Tibial nerve (tissue), 4 donors: ENCODE measurements around the gene AR. TPM values are rescaled to one million over a fixed set of nuclear protein-coding genes. Genes with fewer than 3 reads are reported as not detected.

Source experiments
- DNase-seq, 2 donors: peaks; one replicate each; pipeline ENCODE4 v3.0.0-alpha.2; 2019; ENCODE audit warnings: low spot score in 2 of 2
- H3K27ac ChIP-seq, 4 donors: fragments of 200-600 bp; sonication (generic) in 3 of 4; one replicate each; pipeline ENCODE4 v1.5.1; 2017 to 2019; ENCODE audit warnings: mild to moderate bottlenecking in 1 of 4
- H3K27me3 ChIP-seq, 2 donors: fragments of 200-600 bp; sonication (generic) in 1 of 2; one replicate each; pipeline versions ENCODE4 v1.5.1 to v1.6.0; 2017 to 2019
- H3K36me3 ChIP-seq, 3 donors: fragments of 200-600 bp; sonication (generic); one replicate each; pipeline ENCODE4 v1.5.1; 2018 to 2019
- H3K4me1 ChIP-seq, 4 donors: fragments of 200-600 bp; sonication (generic) in 3 of 4; one replicate each; pipeline ENCODE4 v1.5.1; 2017 to 2019
- H3K4me3 ChIP-seq, 4 donors: fragments of 200-600 bp; sonication (generic) in 3 of 4; one replicate each; pipeline ENCODE4 v1.5.1; 2017 to 2019; ENCODE audit warnings: mild to moderate bottlenecking in 1 of 4, moderate library complexity in 1 of 4
- H3K9me3 ChIP-seq, 4 donors: fragments of 200-600 bp; sonication (generic) in 3 of 4; one replicate each; pipeline ENCODE4 v1.5.1; 2017 to 2019
- EP300 ChIP-seq, 2 donors: sonication (generic); formaldehyde crosslinking; IDR thresholded peaks; one replicate each; pipeline ENCODE4 v1.6.1; 2017; ENCODE audit warnings: antibody characterized with exemption in 2 of 2, mild to moderate bottlenecking in 1 of 2
- POLR2A ChIP-seq, 2 donors: fragments of 450-650 bp; IDR thresholded peaks; one replicate each; pipeline ENCODE4 v1.6.1; 2017; ENCODE audit warnings: antibody characterized with exemption in 2 of 2, mild to moderate bottlenecking in 2 of 2, moderate library complexity in 2 of 2
- WGBS, 2 donors: methylation state at CpG; one replicate each; pipeline ENCODE4 v1.1.5; 2018; 5-methylcytosine and 5-hydroxymethylcytosine counted together
- total RNA-seq, 4 donors: library from RNA; depleted of rRNA; stranded (reverse); fragments of >200 nt; gene quantifications; one replicate each; pipeline ENCODE4 v1.1.0, GENCODE V29; 2016
- TF ChIP-seq, protein P1 (sequence below), 5 experiments: fragments of 200-600 bp in 3 of 5; fragments of 450-650 bp in 2 of 5; sonication (generic) in 3 of 5; IDR thresholded peaks; one replicate each; pipeline ENCODE4 v1.5.1; 2016 to 2019; ENCODE audit warnings: antibody characterized with exemption in 5 of 5, mild to moderate bottlenecking in 3 of 5, moderate library complexity in 2 of 5

The AR gene
- total RNA-seq, 4 donors from 2014 or later, result 9.6 to 23.5 (median 14.1) TPM

DNA sequence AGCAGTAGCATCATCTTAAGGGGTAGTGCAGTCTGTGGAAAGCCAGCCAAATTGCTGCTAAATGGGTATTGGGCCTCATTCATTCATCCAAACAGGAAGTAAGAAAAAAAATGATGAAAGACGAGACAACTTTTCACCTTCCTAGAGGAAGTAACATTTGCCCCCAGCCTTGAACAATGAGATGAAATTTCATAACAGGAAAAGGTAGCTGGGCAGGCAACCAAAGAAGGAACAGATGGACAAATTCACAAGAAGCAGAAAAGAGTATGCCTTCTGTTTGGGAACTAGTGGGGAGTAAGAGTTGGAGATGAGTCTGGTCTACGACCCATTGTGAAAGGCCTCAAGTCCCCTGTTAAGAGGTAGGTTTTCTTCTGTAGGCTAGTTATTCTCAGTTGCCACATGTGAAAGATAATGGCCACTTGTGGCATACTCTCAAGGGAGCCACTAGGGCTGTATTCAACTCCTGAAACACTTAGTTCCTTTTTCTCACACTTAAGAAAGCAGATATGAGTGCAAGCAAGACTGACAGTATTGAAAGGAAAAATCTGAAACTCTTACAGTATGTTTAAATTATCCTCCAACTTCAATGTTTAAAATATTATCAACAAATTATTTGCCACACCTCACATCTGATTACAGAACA lies 190.4 kb downstream of the AR start:
- Histone ChIP-seq H3K27ac (no peak overlapping the region), H3K36me3 (no peaks in the 10 kb centered on the region), H3K9me3 (no peaks in the 10 kb centered on the region), H3K4me1 (no peaks in the 10 kb centered on the region), H3K4me3 (no peak overlapping the region), H3K27me3 (peaks cover 0 to 16% of the 10 kb centered on the region in 2 donors)
- WGBS, 2 donors, result 64 to 73% methylated on average over 2 of the region's 2 CpGs
- TF ChIP-seq, protein P1, sequence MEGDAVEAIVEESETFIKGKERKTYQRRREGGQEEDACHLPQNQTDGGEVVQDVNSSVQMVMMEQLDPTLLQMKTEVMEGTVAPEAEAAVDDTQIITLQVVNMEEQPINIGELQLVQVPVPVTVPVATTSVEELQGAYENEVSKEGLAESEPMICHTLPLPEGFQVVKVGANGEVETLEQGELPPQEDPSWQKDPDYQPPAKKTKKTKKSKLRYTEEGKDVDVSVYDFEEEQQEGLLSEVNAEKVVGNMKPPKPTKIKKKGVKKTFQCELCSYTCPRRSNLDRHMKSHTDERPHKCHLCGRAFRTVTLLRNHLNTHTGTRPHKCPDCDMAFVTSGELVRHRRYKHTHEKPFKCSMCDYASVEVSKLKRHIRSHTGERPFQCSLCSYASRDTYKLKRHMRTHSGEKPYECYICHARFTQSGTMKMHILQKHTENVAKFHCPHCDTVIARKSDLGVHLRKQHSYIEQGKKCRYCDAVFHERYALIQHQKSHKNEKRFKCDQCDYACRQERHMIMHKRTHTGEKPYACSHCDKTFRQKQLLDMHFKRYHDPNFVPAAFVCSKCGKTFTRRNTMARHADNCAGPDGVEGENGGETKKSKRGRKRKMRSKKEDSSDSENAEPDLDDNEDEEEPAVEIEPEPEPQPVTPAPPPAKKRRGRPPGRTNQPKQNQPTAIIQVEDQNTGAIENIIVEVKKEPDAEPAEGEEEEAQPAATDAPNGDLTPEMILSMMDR (IDR thresholded peaks at IDR 0.05), result no peak
- no peak for TF ChIP-seq POLR2A (IDR thresholded peaks at IDR 0.05)
- no peak for TF ChIP-seq EP300 (IDR thresholded peaks at IDR 0.05)
- DNase-seq, result no peak

DNA sequence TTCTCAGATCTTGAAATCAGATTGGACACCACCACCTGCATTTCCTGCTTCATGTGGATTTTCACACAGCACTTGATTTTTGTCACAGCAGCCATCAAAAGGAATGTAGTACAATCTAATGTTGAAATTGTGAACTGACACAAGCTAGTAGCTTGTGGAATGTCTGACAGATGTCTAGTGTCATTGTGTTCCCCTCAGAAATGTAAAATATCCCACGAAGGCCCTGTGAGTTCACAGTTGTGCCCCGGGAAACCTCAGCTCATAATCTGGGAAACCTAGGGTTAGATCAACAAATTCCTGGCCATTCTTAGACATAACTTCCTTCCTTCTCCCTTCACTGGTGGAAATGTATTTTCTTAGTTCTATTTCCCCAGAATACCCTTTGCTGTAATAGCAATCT lies 205.7 kb downstream of the AR start:
- no peak for DNase-seq
- Histone ChIP-seq H3K27me3 (no peaks in the 10 kb centered on the region), H3K36me3 (no peaks in the 10 kb centered on the region), H3K9me3 (no peaks in the 10 kb centered on the region), H3K27ac (no peak overlapping the region), H3K4me1 (no peaks in the 10 kb centered on the region), H3K4me3 (no peak overlapping the region)
- 0 to 27% methylated on average over 2 of the region's 2 CpGs for WGBS, 2 donors
- TF ChIP-seq EP300 (IDR thresholded peaks at IDR 0.05) (no peak), POLR2A (IDR thresholded peaks at IDR 0.05) (no peak)
- TF ChIP-seq, protein P1 (IDR thresholded peaks at IDR 0.05), result no peak

DNA sequence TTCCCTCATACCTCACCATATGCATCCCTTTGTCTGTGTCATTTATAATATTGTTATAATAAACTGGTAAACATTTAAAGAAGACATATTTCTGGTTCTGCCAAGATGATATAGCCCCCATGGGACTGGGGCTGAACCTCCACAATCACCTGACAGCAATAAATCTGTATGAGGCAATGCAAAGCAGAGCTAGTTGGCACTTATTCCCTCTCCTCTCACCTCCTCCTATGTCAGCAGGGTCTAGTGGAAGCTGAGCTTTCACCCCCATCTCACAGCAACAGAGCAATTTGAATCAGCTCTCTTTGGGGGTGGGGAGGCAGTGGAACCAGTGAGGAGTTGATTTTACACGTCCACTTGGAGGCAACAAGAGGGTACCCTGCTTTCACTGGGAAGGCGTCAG lies 206.9 kb downstream of the AR start:
- no peak for TF ChIP-seq EP300 (IDR thresholded peaks at IDR 0.05)
- TF ChIP-seq, protein P1 (IDR thresholded peaks at IDR 0.05), result no peak
- no peak for TF ChIP-seq POLR2A (IDR thresholded peaks at IDR 0.05)
- DNase-seq, result no peak
- Histone ChIP-seq H3K27me3 (no peaks in the 10 kb centered on the region), H3K36me3 (no peaks in the 10 kb centered on the region), H3K4me1 (no peaks in the 10 kb centered on the region), H3K9me3 (no peaks in the 10 kb centered on the region), H3K27ac (no peak overlapping the region), H3K4me3 (no peak overlapping the region)
- 58 to 67% methylated on average over 1 to 2 of the region's 2 CpGs for WGBS, 2 donors

DNA sequence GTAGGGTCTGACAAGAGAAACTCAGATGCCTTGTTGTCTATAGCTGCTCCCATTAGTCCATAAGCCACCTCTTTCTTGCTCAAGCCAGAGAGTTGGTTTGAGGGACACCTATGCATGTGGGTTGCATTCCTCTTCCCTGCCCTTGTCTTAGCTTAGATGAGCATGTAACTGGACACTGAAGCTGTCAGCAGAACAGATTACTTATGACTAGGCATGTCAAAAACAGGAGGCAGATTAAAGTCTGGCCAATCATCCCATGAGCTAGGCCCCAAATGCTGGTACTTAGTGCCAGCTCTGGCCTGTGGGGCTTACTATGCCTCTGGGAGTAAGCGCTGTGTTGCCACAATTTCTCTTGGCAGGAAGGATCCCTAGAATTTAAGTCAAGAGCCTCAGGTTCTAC lies 215.2 kb downstream of the AR start:
- 91 to 100% methylated on average over 1 of the region's 1 CpG for WGBS, 2 donors
- Histone ChIP-seq H3K4me1 (no peaks in the 10 kb centered on the region), H3K4me3 (no peak overlapping the region), H3K36me3 (no peaks in the 10 kb centered on the region), H3K27me3 (no peaks in the 10 kb centered on the region), H3K9me3 (no peaks in the 10 kb centered on the region), H3K27ac (no peak overlapping the region)
- no peak for DNase-seq
- TF ChIP-seq, protein P1 (IDR thresholded peaks at IDR 0.05), result no peak
- TF ChIP-seq EP300 (IDR thresholded peaks at IDR 0.05) (no peak), POLR2A (IDR thresholded peaks at IDR 0.05) (no peak)

DNA sequence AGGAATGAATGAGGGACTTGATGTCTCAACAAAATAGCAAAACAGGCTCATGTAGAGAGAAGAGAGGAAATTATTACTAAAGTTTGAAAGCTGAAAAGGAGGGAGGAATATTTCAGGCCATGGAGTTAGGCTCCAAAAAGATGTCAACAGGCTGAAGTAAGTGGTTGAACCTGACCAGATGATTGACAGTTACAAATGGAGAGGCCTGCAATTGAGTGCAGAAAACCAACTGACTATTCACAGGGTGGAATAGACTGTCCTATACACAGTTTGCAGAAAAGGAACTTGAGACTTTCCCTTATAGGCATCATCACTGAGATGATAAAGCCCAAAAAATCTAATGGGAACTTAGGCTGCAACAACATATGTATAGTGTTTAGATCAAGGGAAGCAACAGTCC lies 233.3 kb downstream of the AR start:
- H3K36me3 ChIP-seq, result no peaks in the 10 kb centered on the region
- TF ChIP-seq, protein P1 (IDR thresholded peaks at IDR 0.05), result no peak
- TF ChIP-seq EP300 (IDR thresholded peaks at IDR 0.05) (no peak), POLR2A (IDR thresholded peaks at IDR 0.05) (no peak)
- peaks cover 0 to 19% (median 8%) of the 10 kb centered on the region in 4 donors for H3K4me1 ChIP-seq
- H3K27me3 ChIP-seq, result no peaks in the 10 kb centered on the region
- no peak overlapping the region for H3K4me3 ChIP-seq
- peaks cover 0 to 6% (median 0%) of the 10 kb centered on the region in 4 donors for H3K9me3 ChIP-seq
- H3K27ac ChIP-seq, result no peak overlapping the region
- DNase-seq, result no peak
